ENCODE data around the gene ANXA5. TPM values are rescaled to one million over a fixed set of nuclear protein-coding genes. Genes with fewer than 3 reads are reported as not detected.

The ANXA5 gene
- total and polyA plus RNA-seq, 2 experiments from 2014 or later = 508 to 718 TPM

DNA sequence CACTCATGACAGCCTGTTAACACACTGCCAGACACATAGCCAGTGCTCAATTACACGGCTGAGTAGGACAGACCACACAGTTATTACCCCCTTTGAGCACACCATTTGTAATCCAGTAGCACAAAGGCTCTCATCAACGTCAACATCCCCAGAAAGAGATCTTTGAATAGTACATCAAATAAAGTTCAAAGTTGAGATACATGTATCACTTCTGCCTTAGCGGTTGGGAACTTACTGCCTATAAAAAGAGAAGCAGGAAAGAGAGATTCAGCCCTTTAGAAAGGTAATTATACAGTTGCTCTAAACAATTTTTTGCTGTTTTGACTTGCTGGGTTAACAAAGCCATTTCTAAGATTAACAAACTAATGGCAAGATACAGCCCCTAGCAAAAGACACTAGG is 16.2 kb downstream of the ANXA5 start:
- Histone ChIP-seq H3K4me1 (ENCODE audit: insufficient read depth) (peaks cover 16% of the 10 kb centered on the region), H3K79me2 (peaks cover 28% of the 10 kb centered on the region), H3K4me2 (no peak overlapping the region), H3K4me3 (no peak overlapping the region), H4K20me1 (ENCODE audit: insufficient read depth, poor library complexity, severe bottlenecking) (no peaks in the 10 kb centered on the region), H3K27ac (no peak overlapping the region), H3K9me3 (ENCODE audit: low read depth) (no peaks in the 10 kb centered on the region), H3K27me3 (no peaks in the 10 kb centered on the region), H2AFZ (no peak overlapping the region), H3K9me2 (replicated peaks; ENCODE audit: insufficient read depth) (no peaks in the 10 kb centered on the region), H3K36me3 (replicated peaks; ENCODE audit: insufficient read depth, low read depth) (peaks cover 6% of the 10 kb centered on the region)
- no peak for DNase-seq (ENCODE audit: low spot score)
- 87% methylated on average over 3 of the region's 3 CpGs for WGBS (ENCODE audit: low lambda C conversion rate, missing lambda C conversion rate)
- no peak for TF ChIP-seq EZH2phosphoT487 (IDR thresholded peaks at IDR 0.05; ENCODE audit: low read depth, severe bottlenecking, unreplicated experiment)
- no peak for TF ChIP-seq EZH2 (IDR thresholded peaks at IDR 0.05; ENCODE audit: borderline replicate concordance)
- TF ChIP-seq CTCF (IDR thresholded peaks at IDR 0.05; ENCODE audit: poor library complexity) = no peak

- Histone ChIP-seq H3K4me3 (no peak overlapping the region), H3K4me2 (no peak overlapping the region), H3K9me2 (replicated peaks; ENCODE audit: insufficient read depth) (no peaks in the 10 kb centered on the region), H3K27me3 (no peaks in the 10 kb centered on the region), H2AFZ (no peak overlapping the region), H3K36me3 (replicated peaks; ENCODE audit: insufficient read depth, low read depth) (peaks cover 6% of the 10 kb centered on the region), H4K20me1 (ENCODE audit: insufficient read depth, poor library complexity, severe bottlenecking) (no peaks in the 10 kb centered on the region), H3K4me1 (ENCODE audit: insufficient read depth) (peaks cover 22% of the 10 kb centered on the region), H3K9me3 (ENCODE audit: low read depth) (no peaks in the 10 kb centered on the region), H3K27ac (no peak overlapping the region), H3K79me2 (peaks cover 22% of the 10 kb centered on the region)
- DNase-seq (ENCODE audit: low spot score) = no peak
- no peak for TF ChIP-seq EZH2 (IDR thresholded peaks at IDR 0.05; ENCODE audit: borderline replicate concordance)
- TF ChIP-seq EZH2phosphoT487 (IDR thresholded peaks at IDR 0.05; ENCODE audit: low read depth, severe bottlenecking, unreplicated experiment) = no peak
- TF ChIP-seq CTCF (IDR thresholded peaks at IDR 0.05; ENCODE audit: poor library complexity) = no peak
- WGBS (ENCODE audit: low lambda C conversion rate, missing lambda C conversion rate) = 85% methylated on average over 4 of the region's 4 CpGs
Observed at GRCh38 chr4:121679951-121680350, 16.8 kb downstream of the ANXA5 start.

DNA sequence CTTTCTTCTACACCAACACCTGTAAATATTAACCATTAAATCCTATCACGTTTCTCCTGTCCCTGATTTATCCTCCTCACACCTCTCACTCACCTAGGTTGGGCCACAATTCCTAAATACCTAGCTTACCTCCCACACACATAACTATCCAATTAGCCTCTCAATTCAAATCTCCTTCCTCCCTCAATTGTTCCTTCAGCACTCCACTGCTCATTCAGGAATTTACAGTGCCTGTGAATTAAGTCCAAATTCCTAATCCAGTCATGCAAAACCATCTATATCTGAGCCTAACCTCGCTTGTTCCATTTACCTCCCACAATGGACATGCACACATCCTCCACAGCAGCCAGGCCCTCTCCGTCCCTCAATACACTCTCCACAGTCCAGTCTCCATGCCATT is 17.5 kb downstream of the ANXA5 start:
- TF ChIP-seq EZH2phosphoT487 (IDR thresholded peaks at IDR 0.05; ENCODE audit: low read depth, severe bottlenecking, unreplicated experiment) = no peak
- TF ChIP-seq CTCF (IDR thresholded peaks at IDR 0.05; ENCODE audit: poor library complexity) = no peak
- no peak for TF ChIP-seq EZH2 (IDR thresholded peaks at IDR 0.05; ENCODE audit: borderline replicate concordance)
- Histone ChIP-seq H4K20me1 (ENCODE audit: insufficient read depth, poor library complexity, severe bottlenecking) (no peaks in the 10 kb centered on the region), H3K9me3 (ENCODE audit: low read depth) (no peaks in the 10 kb centered on the region), H3K9me2 (replicated peaks; ENCODE audit: insufficient read depth) (no peaks in the 10 kb centered on the region), H3K4me2 (no peak overlapping the region), H3K27ac (no peak overlapping the region), H3K4me1 (ENCODE audit: insufficient read depth) (peaks cover 23% of the 10 kb centered on the region), H3K36me3 (replicated peaks; ENCODE audit: insufficient read depth, low read depth) (peaks cover under 1% of the 10 kb centered on the region), H3K27me3 (no peaks in the 10 kb centered on the region), H3K4me3 (no peak overlapping the region), H3K79me2 (peaks cover 20% of the 10 kb centered on the region), H2AFZ (no peak overlapping the region)
- no peak for DNase-seq (ENCODE audit: low spot score)
- WGBS (ENCODE audit: low lambda C conversion rate, missing lambda C conversion rate) = 89% methylated on average over 3 of the region's 3 CpGs

DNA sequence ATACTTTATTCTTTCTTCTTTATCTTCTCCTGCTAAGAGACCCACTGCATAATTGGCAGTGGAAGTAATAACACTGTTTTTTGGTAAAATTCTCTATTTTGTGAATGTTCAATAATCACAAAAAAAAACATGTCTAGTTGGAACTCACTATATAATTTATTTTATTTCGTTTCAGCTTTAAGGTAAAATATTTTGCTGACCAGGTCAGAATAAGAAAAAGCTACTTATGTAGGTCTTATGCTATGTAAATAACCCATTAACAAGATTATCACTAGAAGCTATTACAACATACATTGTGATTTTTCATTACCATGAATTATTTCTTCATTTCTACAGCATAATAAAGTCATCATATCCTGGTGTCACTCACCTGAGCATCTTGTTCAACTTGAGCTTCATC is 19.3 kb downstream of the ANXA5 start:
- Histone ChIP-seq H3K4me3 (no peak overlapping the region), H3K9me3 (ENCODE audit: low read depth) (no peaks in the 10 kb centered on the region), H3K27me3 (no peaks in the 10 kb centered on the region), H4K20me1 (ENCODE audit: insufficient read depth, poor library complexity, severe bottlenecking) (no peaks in the 10 kb centered on the region), H3K36me3 (replicated peaks; ENCODE audit: insufficient read depth, low read depth) (no peaks in the 10 kb centered on the region), H3K4me2 (peak overlapping the region; percentile 60), H3K79me2 (peaks cover 20% of the 10 kb centered on the region), H3K27ac (peak overlapping the region; percentile 80), H2AFZ (no peak overlapping the region), H3K4me1 (ENCODE audit: insufficient read depth) (peaks cover 23% of the 10 kb centered on the region), H3K9me2 (replicated peaks; ENCODE audit: insufficient read depth) (no peaks in the 10 kb centered on the region)
- WGBS (ENCODE audit: low lambda C conversion rate, missing lambda C conversion rate) = 86% methylated on average over 1 of the region's 1 CpG
- no peak for TF ChIP-seq EZH2phosphoT487 (IDR thresholded peaks at IDR 0.05; ENCODE audit: low read depth, severe bottlenecking, unreplicated experiment)
- TF ChIP-seq CTCF (IDR thresholded peaks at IDR 0.05; ENCODE audit: poor library complexity) = no peak
- no peak for TF ChIP-seq EZH2 (IDR thresholded peaks at IDR 0.05; ENCODE audit: borderline replicate concordance)
- DNase-seq (ENCODE audit: low spot score) = no peak

Data from hepatocyte (in vitro differentiated cells).